GM21717 (cell line): ENCODE data around the gene SLC4A2.

Experiments
- ATAC-seq: cut with Tn5 transposase; IDR thresholded peaks from one replicate; pipeline ENCODE4 v1.9.1; 2021; ENCODE audit warnings: mild to moderate bottlenecking, moderate library complexity; ENCODE audit not compliant: unreplicated experiment

Gene SLC4A2

GRCh38 chr7:151076863-151077704, 17.7 kb downstream of the SLC4A2 start:
- ATAC-seq = no peak

GRCh38 chr7:151077705-151078232, 18.4 kb downstream of the SLC4A2 start:
- ATAC-seq = no peak

- ATAC-seq = no peak
Measured at GRCh38 chr7:151078233-151079040, 19.0 kb downstream of the SLC4A2 start.

GRCh38 chr7:151079199-151079910, 20.0 kb downstream of the SLC4A2 start:
- no peak for ATAC-seq

- ATAC-seq = no peak
Measured at GRCh38 chr7:151080067-151080521, 20.7 kb downstream of the SLC4A2 start.

GRCh38 chr7:151080522-151081169, 21.3 kb downstream of the SLC4A2 start, which contains the start of gene FASTK:
TSS of gene FASTK (minus strand) at chr7:151080809. CDS start at chr7:151080766, 43 bp downstream.
- ATAC-seq = peak; percentile 73

- no peak for ATAC-seq
Measured at GRCh38 chr7:151081170-151082101, 22.0 kb downstream of the SLC4A2 start.

- no peak for ATAC-seq
Measured at GRCh38 chr7:151082141-151083070, 23.0 kb downstream of the SLC4A2 start.

GRCh38 chr7:151083071-151083823, 23.9 kb downstream of the SLC4A2 start, which contains the start of gene TMUB1:
TSS of gene TMUB1 (minus strand) at chr7:151083493. CDS start at chr7:151082563, 930 bp downstream.
- ATAC-seq = peak; percentile 61

- no peak for ATAC-seq
Measured at GRCh38 chr7:151083824-151084160, 24.4 kb downstream of the SLC4A2 start.

- ATAC-seq = no peak
Measured at GRCh38 chr7:151085329-151085690, 25.9 kb downstream of the SLC4A2 start.

GRCh38 chr7:151085691-151086620, 26.6 kb downstream of the SLC4A2 start, which contains the start of gene AGAP3:
TSS of gene AGAP3 (plus strand) at chr7:151086475. CDS start at chr7:151086742, 267 bp downstream.
- peak; percentile 41 for ATAC-seq

- ATAC-seq = no peak
Measured at GRCh38 chr7:151086802-151087244, 27.4 kb downstream of the SLC4A2 start.

- ATAC-seq = no peak
Measured at GRCh38 chr7:151087245-151088018, 28.0 kb downstream of the SLC4A2 start.
